ENCODE results near the gene OR2T6.
"Not testable (repeated sequence)": the region's sequence is repeated elsewhere in the genome, so short reads cannot be mapped to it uniquely, and the experiment has no call there.

DNA sequence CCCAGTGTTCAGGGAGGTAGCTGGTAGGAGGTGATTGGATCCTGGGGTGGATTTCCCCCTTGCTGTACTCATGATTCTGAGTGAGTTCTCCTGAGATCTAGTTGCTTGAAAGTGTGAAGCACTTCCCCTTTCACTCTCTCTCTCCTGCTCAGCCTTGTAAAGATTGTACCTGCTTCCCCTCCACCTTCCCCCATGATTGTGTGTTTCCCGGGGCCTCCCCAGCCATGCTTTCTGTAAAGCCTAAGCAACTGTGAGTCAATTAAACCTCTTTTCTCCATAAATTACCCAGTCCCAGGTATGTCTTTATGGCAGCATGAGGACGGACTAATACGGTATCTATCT is 52.6 kb downstream of the OR2T6 start:
- TF ChIP-seq, protein P1, sequence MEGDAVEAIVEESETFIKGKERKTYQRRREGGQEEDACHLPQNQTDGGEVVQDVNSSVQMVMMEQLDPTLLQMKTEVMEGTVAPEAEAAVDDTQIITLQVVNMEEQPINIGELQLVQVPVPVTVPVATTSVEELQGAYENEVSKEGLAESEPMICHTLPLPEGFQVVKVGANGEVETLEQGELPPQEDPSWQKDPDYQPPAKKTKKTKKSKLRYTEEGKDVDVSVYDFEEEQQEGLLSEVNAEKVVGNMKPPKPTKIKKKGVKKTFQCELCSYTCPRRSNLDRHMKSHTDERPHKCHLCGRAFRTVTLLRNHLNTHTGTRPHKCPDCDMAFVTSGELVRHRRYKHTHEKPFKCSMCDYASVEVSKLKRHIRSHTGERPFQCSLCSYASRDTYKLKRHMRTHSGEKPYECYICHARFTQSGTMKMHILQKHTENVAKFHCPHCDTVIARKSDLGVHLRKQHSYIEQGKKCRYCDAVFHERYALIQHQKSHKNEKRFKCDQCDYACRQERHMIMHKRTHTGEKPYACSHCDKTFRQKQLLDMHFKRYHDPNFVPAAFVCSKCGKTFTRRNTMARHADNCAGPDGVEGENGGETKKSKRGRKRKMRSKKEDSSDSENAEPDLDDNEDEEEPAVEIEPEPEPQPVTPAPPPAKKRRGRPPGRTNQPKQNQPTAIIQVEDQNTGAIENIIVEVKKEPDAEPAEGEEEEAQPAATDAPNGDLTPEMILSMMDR (IDR thresholded peaks at IDR 0.05; ENCODE audit: poor library complexity, severe bottlenecking): not testable (repeated sequence)
- TF ChIP-seq TAF1 (IDR thresholded peaks at IDR 0.05; ENCODE audit: low read depth); POLR2AphosphoS5 (IDR thresholded peaks at IDR 0.05); MXI1 (conservative IDR thresholded peaks at IDR 0.05; ENCODE audit: poor library complexity, severe bottlenecking): not testable (repeated sequence)

All from neural cell (in vitro differentiated cells).